ENCODE results near the gene ANKRD65. TPM values are rescaled to one million over a fixed set of nuclear protein-coding genes. Genes with fewer than 3 reads are reported as not detected.
"Not testable (repeated sequence)": the region's sequence is repeated elsewhere in the genome, so short reads cannot be mapped to it uniquely, and the experiment has no call there.

ANKRD65 gene
- total RNA-seq, 1 donor from 2014 or later: 1.7 TPM

DNA sequence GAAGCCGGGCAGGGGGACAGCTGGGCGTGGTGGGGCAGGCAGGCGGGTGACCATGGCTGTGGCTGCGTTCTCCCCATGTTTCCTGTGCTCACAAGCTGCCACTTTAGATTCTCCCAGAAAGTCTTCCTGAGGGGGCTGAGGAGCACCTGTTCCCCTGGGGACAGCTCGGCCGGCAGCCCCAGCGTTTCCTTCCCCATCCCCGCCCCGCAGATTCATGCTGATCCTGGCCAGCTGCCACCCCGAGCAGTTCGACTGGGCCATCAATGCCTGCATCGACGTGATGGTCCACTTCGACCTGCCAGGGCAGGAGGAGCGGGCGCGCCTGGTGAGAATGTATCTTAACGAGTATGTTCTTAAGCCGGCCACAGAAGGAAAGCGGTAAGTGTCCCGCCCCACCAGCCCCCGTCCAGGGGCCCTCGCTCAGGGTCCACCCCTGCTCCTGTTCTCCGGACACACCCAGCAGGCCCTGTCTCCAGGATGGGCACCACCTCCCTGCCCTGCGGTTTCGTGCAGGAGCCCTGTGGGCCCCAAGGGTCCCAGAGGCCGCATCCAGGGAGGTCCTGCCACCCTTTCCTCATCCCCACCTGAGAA lies 39.6 kb upstream of the ANKRD65 start:
- DNase-seq: no peak
- no peaks in the 10 kb centered on the region for H3K9me3 ChIP-seq (replicated peaks)

DNA sequence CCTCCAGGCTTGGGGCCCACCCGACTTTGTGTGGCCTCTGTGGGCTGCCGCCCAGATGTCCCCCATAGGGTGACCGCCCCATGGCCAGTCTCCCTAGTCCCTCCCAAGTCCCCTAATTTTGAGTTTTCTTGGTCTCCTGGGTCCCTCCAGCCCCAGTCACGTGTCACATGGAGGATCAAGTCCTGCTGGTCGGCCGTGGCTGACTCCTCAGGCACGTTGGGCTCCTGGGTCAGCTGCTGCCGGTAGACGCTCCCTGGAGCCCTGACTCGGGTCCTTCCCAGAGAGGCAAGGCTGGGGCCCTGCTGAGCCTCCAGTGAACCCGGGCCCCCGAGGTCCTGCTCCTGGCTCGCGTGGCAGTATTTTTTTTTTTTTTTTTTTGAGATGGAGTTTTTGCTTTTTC lies 38.6 kb upstream of the ANKRD65 start:
- H3K4me3 ChIP-seq; intact Hi-C loops (cut with micrococcal nuclease); DNase-seq; H3K27ac ChIP-seq (replicated peaks); H3K36me3 ChIP-seq; H3K9me3 ChIP-seq (replicated peaks): not testable (repeated sequence)
- Histone ChIP-seq H3K4me1 (peaks cover 22% of the 10 kb centered on the region), H3K27me3 (ENCODE audit: low read depth) (peaks cover 14% of the 10 kb centered on the region)

More for the DNA sequence above, 39.6 kb upstream of the ANKRD65 start:
- intact Hi-C loops (cut with micrococcal nuclease): no loop called here
- Histone ChIP-seq H3K4me1 (peaks cover 22% of the 10 kb centered on the region), H3K27me3 (ENCODE audit: low read depth) (peaks cover 14% of the 10 kb centered on the region), H3K27ac (replicated peaks) (no peak overlapping the region), H3K36me3 (no peaks in the 10 kb centered on the region), H3K4me3 (no peak overlapping the region)
- TF ChIP-seq, protein P1, sequence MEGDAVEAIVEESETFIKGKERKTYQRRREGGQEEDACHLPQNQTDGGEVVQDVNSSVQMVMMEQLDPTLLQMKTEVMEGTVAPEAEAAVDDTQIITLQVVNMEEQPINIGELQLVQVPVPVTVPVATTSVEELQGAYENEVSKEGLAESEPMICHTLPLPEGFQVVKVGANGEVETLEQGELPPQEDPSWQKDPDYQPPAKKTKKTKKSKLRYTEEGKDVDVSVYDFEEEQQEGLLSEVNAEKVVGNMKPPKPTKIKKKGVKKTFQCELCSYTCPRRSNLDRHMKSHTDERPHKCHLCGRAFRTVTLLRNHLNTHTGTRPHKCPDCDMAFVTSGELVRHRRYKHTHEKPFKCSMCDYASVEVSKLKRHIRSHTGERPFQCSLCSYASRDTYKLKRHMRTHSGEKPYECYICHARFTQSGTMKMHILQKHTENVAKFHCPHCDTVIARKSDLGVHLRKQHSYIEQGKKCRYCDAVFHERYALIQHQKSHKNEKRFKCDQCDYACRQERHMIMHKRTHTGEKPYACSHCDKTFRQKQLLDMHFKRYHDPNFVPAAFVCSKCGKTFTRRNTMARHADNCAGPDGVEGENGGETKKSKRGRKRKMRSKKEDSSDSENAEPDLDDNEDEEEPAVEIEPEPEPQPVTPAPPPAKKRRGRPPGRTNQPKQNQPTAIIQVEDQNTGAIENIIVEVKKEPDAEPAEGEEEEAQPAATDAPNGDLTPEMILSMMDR (IDR thresholded peaks at IDR 0.05; ENCODE audit: borderline replicate concordance): no peak

DNA sequence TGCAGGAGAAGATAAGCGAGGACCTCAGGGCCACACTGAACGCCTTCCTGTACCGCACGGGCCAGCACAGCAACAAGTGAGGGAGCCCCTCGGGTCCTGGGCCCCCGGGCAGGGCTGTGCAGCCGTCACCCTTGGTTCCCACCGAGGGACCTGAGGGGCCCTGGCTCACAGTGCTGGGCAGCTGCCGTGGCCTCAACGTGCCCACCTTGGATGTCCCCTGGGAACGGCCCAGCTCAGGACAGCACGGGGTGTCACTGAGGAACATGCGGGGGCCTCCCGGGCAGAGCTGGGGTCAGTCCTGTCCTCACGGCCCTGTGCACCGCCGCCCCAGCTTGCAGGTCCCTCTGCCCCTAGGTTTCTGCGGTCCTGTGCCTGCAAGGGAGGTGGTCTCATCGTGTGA lies 38.1 kb upstream of the ANKRD65 start:
- peaks cover 14% of the 10 kb centered on the region for H3K27me3 ChIP-seq (ENCODE audit: low read depth)
- H3K27ac ChIP-seq (replicated peaks); H3K36me3 ChIP-seq; DNase-seq; H3K9me3 ChIP-seq (replicated peaks); H3K4me3 ChIP-seq; intact Hi-C loops (cut with micrococcal nuclease): not testable (repeated sequence)
- peaks cover 22% of the 10 kb centered on the region for H3K4me1 ChIP-seq

DNA sequence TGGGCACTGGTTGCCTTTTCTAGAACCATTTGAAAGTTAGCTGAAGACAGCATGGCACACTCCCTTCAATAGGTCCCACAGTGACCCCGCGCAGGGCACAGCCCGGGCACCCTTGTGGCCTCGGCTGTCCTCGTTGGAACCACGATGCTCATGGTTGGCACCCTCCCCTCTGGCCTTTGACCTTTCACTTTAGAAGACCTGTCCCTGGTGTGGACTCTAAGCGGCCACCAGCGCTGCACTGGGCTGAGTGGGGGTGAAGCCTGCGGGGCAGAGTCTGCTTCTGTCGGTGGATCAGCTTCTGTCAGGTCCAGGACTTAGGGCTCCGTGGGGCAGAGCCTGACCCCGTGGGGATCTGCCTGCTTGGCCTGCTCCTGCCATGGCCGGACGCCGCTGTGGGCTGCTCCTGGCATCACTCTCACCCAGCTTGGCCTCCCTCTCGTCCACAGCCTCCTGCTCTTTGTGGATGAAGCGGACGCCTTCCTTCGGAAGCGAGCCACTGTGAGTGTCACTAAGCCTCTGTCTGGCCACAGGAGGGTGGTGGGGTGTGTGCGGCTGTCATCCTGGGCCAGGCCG lies 35.7 kb upstream of the ANKRD65 start:
- DNase-seq; H3K27ac ChIP-seq (replicated peaks); H3K9me3 ChIP-seq (replicated peaks); H3K36me3 ChIP-seq; H3K4me3 ChIP-seq; intact Hi-C loops (cut with micrococcal nuclease): not testable (repeated sequence)
- Histone ChIP-seq H3K27me3 (ENCODE audit: low read depth) (peaks cover 13% of the 10 kb centered on the region), H3K4me1 (peaks cover 11% of the 10 kb centered on the region)

DNA sequence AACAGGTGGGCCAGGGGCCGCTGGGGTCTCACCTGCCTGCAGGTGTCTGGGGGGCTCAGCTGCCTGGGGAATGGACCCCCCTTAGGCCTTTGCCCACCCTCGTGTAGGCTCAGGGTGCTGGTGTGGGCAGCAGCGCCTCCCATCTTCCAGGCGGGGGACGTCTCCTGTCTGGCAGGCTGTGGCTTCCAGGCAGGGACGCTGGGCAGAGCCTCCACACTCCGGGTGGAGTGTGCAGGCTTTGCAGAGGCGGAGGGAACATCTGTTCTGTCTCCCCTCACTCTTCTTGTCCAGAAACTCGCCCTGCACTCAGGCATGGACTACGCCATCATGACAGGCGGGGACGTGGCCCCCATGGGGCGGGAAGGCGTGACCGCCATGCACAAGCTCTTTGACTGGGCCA lies 34.9 kb upstream of the ANKRD65 start:
- H3K36me3 ChIP-seq; H3K27ac ChIP-seq (replicated peaks); H3K4me3 ChIP-seq; DNase-seq; H3K9me3 ChIP-seq (replicated peaks); intact Hi-C loops (cut with micrococcal nuclease); H3K27me3 ChIP-seq (ENCODE audit: low read depth); H3K4me1 ChIP-seq: not testable (repeated sequence)

DNA sequence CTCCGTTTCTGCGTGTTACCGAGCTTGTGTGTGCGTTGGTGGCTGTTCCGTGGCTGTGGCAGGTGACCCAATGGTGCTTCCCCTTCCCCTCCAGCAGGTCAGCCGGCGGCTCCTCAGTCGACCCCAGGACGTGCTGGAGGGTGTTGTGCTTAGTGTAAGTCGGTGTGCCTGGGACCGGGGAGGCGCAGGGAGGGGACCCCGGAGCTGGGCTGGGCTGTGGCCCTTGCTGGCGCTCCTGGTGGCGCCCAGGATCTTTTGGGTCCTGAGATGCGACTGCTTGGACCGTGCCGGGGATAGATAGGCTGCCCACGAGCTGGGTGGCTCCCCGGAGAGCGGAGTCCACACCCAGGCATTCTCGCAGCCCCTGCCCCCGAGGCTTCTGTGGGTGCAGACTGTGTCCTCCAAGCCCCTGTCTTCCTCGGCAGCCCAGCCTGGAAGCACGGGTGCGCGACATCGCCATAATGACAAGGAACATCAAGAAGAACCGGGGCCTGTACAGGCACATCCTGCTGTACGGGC lies 34.3 kb upstream of the ANKRD65 start:
- DNase-seq: no peak
- H3K4me3 ChIP-seq: no peak overlapping the region
- no peaks in the 10 kb centered on the region for H3K36me3 ChIP-seq
- H3K27ac ChIP-seq (replicated peaks): no peak overlapping the region
- H3K4me1 ChIP-seq: no peaks in the 10 kb centered on the region
- no peaks in the 10 kb centered on the region for H3K9me3 ChIP-seq (replicated peaks)
- TF ChIP-seq, protein P1 (IDR thresholded peaks at IDR 0.05; ENCODE audit: borderline replicate concordance): no peak
- intact Hi-C loops (cut with micrococcal nuclease): no loop called here
- H3K27me3 ChIP-seq (ENCODE audit: low read depth): no peaks in the 10 kb centered on the region

DNA sequence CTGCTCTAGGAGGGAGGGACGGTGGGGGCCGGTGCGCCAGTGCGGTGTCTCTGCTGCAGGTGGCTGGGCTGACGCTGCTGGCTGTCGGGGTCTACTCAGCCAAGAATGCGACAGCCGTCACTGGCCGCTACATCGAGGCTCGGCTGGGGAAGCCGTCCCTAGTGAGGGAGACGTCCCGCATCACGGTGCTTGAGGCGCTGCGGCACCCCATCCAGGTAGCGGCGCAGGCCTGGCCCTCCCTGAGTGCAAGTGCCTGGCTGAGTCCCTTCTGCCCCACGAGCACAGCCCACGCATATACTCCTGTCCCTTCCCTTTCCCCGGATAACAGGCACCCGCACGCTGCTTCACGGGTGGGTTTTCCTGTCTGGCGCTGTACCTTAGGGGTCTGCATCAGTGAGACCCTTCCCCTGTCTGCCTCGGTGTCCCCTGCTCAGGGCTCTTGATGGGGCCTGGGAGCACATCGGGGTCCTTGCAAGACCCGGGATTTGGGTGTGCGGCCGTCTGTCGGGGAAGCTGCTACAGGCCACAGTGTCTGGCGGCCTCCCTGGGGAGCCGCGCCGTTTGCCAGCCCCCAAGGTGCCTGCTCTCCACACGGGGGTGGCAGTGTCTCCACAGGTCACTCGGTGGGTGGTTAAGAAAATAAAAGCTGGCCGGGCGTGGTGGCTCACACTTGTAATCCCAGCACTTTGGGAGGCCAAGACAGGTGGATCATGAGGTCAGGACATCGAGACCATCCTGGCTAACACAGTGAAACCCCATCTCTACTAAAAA lies 33.4 kb upstream of the ANKRD65 start:
- DNase-seq; H3K36me3 ChIP-seq; H3K4me3 ChIP-seq; H3K9me3 ChIP-seq (replicated peaks); H3K4me1 ChIP-seq; intact Hi-C loops (cut with micrococcal nuclease); H3K27ac ChIP-seq (replicated peaks); H3K27me3 ChIP-seq (ENCODE audit: low read depth): not testable (repeated sequence)

DNA sequence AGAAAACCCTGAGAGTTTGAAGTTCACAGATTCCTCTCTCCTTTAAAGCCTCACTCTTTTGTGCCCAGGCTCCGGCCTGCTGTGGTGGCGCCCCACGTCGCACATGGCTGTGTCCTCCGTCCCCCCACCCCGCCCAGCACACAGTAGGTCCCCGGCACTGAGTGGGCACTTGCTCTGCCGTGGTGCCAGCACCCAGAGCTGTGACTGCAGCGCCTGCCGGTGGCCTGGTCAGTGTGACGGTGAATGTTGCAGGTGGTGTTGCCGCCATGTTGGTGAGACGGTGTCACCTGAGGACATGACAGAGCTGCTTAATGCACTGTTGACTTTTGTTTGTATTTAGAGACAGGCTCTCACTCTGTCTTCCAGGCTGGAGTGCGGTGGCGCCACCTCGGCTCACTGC lies 31.8 kb upstream of the ANKRD65 start:
- Histone ChIP-seq H3K27ac (replicated peaks) (no peak overlapping the region), H3K4me3 (no peak overlapping the region), H3K36me3 (no peaks in the 10 kb centered on the region), H3K4me1 (no peaks in the 10 kb centered on the region), H3K27me3 (ENCODE audit: low read depth) (no peaks in the 10 kb centered on the region), H3K9me3 (replicated peaks) (no peaks in the 10 kb centered on the region)
- DNase-seq: no peak
- intact Hi-C loops (cut with micrococcal nuclease): no loop called here
- TF ChIP-seq, protein P1 (IDR thresholded peaks at IDR 0.05; ENCODE audit: borderline replicate concordance): no peak

DNA sequence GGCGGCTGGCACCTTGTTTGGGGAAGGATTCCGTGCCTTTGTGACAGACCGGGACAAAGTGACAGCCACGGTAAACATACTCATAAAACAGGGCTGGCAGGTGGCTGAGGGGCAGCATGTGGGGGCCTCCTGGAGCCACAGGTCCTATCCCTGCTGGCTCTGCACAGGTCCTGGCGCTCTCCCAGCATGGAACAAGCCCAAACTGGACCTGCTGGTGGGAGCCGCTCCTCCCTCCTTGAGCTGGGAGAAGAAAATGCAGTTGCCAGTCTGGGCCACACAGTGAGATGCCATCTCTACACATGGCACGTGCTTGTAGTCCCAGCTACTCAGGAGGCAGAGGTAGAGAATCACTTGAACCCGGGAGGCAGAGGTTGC lies 31.3 kb upstream of the ANKRD65 start:
- H3K36me3 ChIP-seq; DNase-seq; H3K27me3 ChIP-seq (ENCODE audit: low read depth); intact Hi-C loops (cut with micrococcal nuclease); H3K4me1 ChIP-seq; H3K9me3 ChIP-seq (replicated peaks); H3K27ac ChIP-seq (replicated peaks); H3K4me3 ChIP-seq: not testable (repeated sequence)

All from left ventricle myocardium inferior (tissue), 1 donor.